SK-N-SH treated with all-trans-retinoic acid at 6 μM for 48 hours (cell line): ENCODE measurements around the gene RABGAP1L.

ENCODE experiments used
- ATAC-seq: fragments of 200-7000 bp; cut with Tn5 transposase; 3 replicates; pipeline ENCODE4 v1.9.1; 2020; ENCODE audit warnings: mild to moderate bottlenecking, moderate library complexity
- ARNTL ChIP-seq: fragments of 450-650 bp; formaldehyde crosslinking; IDR thresholded peaks from 2 replicates; pipeline ENCODE4 v1.5.0; 2020; ENCODE audit warnings: low read depth, mild to moderate bottlenecking, moderate library complexity, borderline replicate concordance
- BACH2 ChIP-seq: fragments of 250-450 bp; sonication (Bioruptor Pico); IDR thresholded peaks from 2 replicates; pipeline ENCODE4 v1.9.0; 2021; ENCODE audit warnings: mild to moderate bottlenecking, borderline replicate concordance
- CREB5 ChIP-seq: fragments of 250-450 bp; sonication (Bioruptor Pico); IDR thresholded peaks from 2 replicates; pipeline ENCODE4 v1.5.1; 2020; ENCODE audit warnings: low read depth, mild to moderate bottlenecking, moderate library complexity
- CSDC2 ChIP-seq: fragments of 250-450 bp; sonication (Bioruptor Pico); IDR thresholded peaks from 2 replicates; pipeline ENCODE4 v1.5.0; 2020; ENCODE audit warnings: mild to moderate bottlenecking, moderate library complexity
- CSRNP3 ChIP-seq: fragments of 250-450 bp; sonication (Bioruptor Pico); IDR thresholded peaks from 2 replicates; pipeline ENCODE4 v1.5.1; 2021; ENCODE audit warnings: mild to moderate bottlenecking, moderate library complexity
- ESRRG ChIP-seq: fragments of 250-450 bp; sonication (Bioruptor Pico); IDR thresholded peaks from 2 replicates; pipeline ENCODE4 v1.6.1; 2021; ENCODE audit warnings: mild to moderate bottlenecking
- ISL1 ChIP-seq: fragments of 250-450 bp; sonication (Bioruptor Pico); IDR thresholded peaks from 2 replicates; pipeline ENCODE4 v2.1.2; 2022; ENCODE audit warnings: mild to moderate bottlenecking, moderate library complexity
- OSR1 ChIP-seq: fragments of 250-450 bp; sonication (Bioruptor Pico); IDR thresholded peaks from 2 replicates; pipeline ENCODE4 v1.8.0; 2022; ENCODE audit warnings: moderate library complexity, mild to moderate bottlenecking, inconsistent platforms
- PATZ1 ChIP-seq: fragments of 250-450 bp; sonication (Bioruptor Pico); IDR thresholded peaks from 2 replicates; pipeline ENCODE4 v1.8.0; 2020; ENCODE audit warnings: mild to moderate bottlenecking, moderate library complexity, borderline replicate concordance
- POU6F1 ChIP-seq: fragments of 250-450 bp; sonication (Bioruptor Pico); IDR thresholded peaks from 2 replicates; pipeline ENCODE4 v1.8.0; 2021; ENCODE audit warnings: low read depth, mild to moderate bottlenecking, moderate library complexity, borderline replicate concordance
- PPARA ChIP-seq: fragments of 250-450 bp; sonication (Bioruptor Pico); IDR thresholded peaks from 2 replicates; pipeline ENCODE4 v1.5.0; 2020; ENCODE audit warnings: mild to moderate bottlenecking, borderline replicate concordance
- TCF4 ChIP-seq: fragments of 250-450 bp; sonication (Bioruptor Pico); IDR thresholded peaks from 2 replicates; pipeline ENCODE4 v1.8.0; 2021; ENCODE audit warnings: mild to moderate bottlenecking, moderate library complexity, borderline replicate concordance
- TOX ChIP-seq: fragments of 250-450 bp; sonication (Bioruptor Pico); IDR thresholded peaks from 2 replicates; pipeline ENCODE4 v1.8.0; 2021; ENCODE audit warnings: mild to moderate bottlenecking, moderate library complexity, borderline replicate concordance
- TSHZ2 ChIP-seq: fragments of 250-450 bp; sonication (Bioruptor Pico); IDR thresholded peaks from 2 replicates; pipeline ENCODE4 v1.5.0; 2020; ENCODE audit warnings: mild to moderate bottlenecking, moderate library complexity
- ZFP3 ChIP-seq: fragments of 250-450 bp; sonication (Bioruptor Pico); IDR thresholded peaks from 2 replicates; pipeline ENCODE4 v1.5.0; 2020; ENCODE audit warnings: mild to moderate bottlenecking, moderate library complexity
- ZFP30 ChIP-seq: fragments of 450-650 bp; formaldehyde crosslinking; IDR thresholded peaks from 2 replicates; pipeline ENCODE4 v1.5.0; 2022; ENCODE audit warnings: mild to moderate bottlenecking, moderate library complexity
- ZNF70 ChIP-seq: fragments of 450-650 bp; formaldehyde crosslinking; IDR thresholded peaks from 2 replicates; pipeline ENCODE4 v1.5.0; 2020; ENCODE audit warnings: mild to moderate bottlenecking, moderate library complexity
- ZNF8 ChIP-seq: fragments of 450-650 bp; formaldehyde crosslinking; IDR thresholded peaks from 2 replicates; pipeline ENCODE4 v1.5.0; 2020; ENCODE audit warnings: mild to moderate bottlenecking, moderate library complexity

The RABGAP1L gene

GRCh38 chr1:174415506-174415905 is 256.2 kb downstream of the RABGAP1L start:
- TF ChIP-seq ZFP30 (CRISPR knock-in tag) (no peak), ISL1 (CRISPR knock-in tag) (no peak), TOX (CRISPR knock-in tag) (no peak), ZFP3 (CRISPR knock-in tag) (no peak), CSDC2 (CRISPR knock-in tag) (no peak), POU6F1 (no peak), PATZ1 (CRISPR knock-in tag) (no peak), BACH2 (CRISPR knock-in tag) (no peak), CSRNP3 (no peak), PPARA (CRISPR knock-in tag) (no peak), ESRRG (CRISPR knock-in tag) (no peak)
- TF ChIP-seq, all 23 proteins: peak for 0
- ATAC-seq, result no peak

GRCh38 chr1:174417921-174418320 is 258.6 kb downstream of the RABGAP1L start:
- no peak for TF ChIP-seq ZNF70 (CRISPR knock-in tag)
- no peak for TF ChIP-seq ZNF8 (CRISPR knock-in tag)
- TF ChIP-seq PPARA (CRISPR knock-in tag), result no peak
- no peak for TF ChIP-seq OSR1 (CRISPR knock-in tag)
- TF ChIP-seq TSHZ2, result no peak
- TF ChIP-seq ARNTL (CRISPR knock-in tag), result no peak
- TF ChIP-seq TOX (CRISPR knock-in tag), result no peak
- TF ChIP-seq TCF4, result no peak
- no peak for TF ChIP-seq CREB5 (CRISPR knock-in tag)
- no peak for TF ChIP-seq ISL1 (CRISPR knock-in tag)
- TF ChIP-seq CSRNP3, result no peak
- no peak for TF ChIP-seq POU6F1
- no peak for ATAC-seq
